HFFc6 (cell line): ENCODE data around the gene MSTO1. TPM values are rescaled to one million over a fixed set of nuclear protein-coding genes. Genes with fewer than 3 reads are reported as not detected.
A peak's percentile ranks its signal among the peaks of the same experiment; 100 is the strongest.
"Not testable (repeated sequence)": the region's sequence is repeated elsewhere in the genome, so short reads cannot be mapped to it uniquely, and the experiment has no call there.

ENCODE experiments used
- DNase-seq: peaks from one replicate; pipeline ENCODE4 v3.0.0-alpha.2; 2018
- H3K27ac Mint-ChIP-seq: 2 replicates; pipeline ENCODE4 v1.8.0; 2020; ENCODE audit warnings: mild to moderate bottlenecking, mixed read lengths
- H3K27me3 Mint-ChIP-seq: 2 replicates; pipeline ENCODE4 v1.8.0; 2021; ENCODE audit warnings: mild to moderate bottlenecking, moderate library complexity, mixed read lengths; ENCODE audit not compliant: insufficient read depth
- H3K36me3 Mint-ChIP-seq: 2 replicates; pipeline ENCODE4 v1.8.0; 2021; ENCODE audit warnings: low read depth, mixed read lengths
- H3K4me1 Mint-ChIP-seq: 2 replicates; pipeline ENCODE4 v1.8.0; 2020; ENCODE audit warnings: low read depth, mixed read lengths
- H3K4me3 Mint-ChIP-seq: 2 replicates; pipeline ENCODE4 v1.8.0; 2020; ENCODE audit warnings: mild to moderate bottlenecking, moderate library complexity, mixed read lengths
- H3K9me3 Mint-ChIP-seq: 2 replicates; pipeline ENCODE4 v1.8.0; 2020; ENCODE audit warnings: mild to moderate bottlenecking, mixed read lengths
- total RNA-seq, 6 experiments: library from RNA; stranded (reverse); fragmentation: NEBNext Ultra II Directional; extraction: Animal tissue kit (Norgen Biotek cat#: 25700); gene quantifications; 2 replicates in 1 of 6; 3 replicates in 5 of 6; pipeline ENCODE4 v1.2.3, GENCODE V29; 2021
- TF ChIP-seq, protein P1 (sequence below): fragments of 200-600 bp; sonication (generic); IDR thresholded peaks from 2 replicates; pipeline ENCODE4 v1.5.0; 2021; ENCODE audit warnings: antibody characterized with exemption, mild to moderate bottlenecking

The MSTO1 gene
- total RNA-seq, 6 experiments from 2014 or later = 34.8 to 40.5 (median 37.5) TPM

DNA sequence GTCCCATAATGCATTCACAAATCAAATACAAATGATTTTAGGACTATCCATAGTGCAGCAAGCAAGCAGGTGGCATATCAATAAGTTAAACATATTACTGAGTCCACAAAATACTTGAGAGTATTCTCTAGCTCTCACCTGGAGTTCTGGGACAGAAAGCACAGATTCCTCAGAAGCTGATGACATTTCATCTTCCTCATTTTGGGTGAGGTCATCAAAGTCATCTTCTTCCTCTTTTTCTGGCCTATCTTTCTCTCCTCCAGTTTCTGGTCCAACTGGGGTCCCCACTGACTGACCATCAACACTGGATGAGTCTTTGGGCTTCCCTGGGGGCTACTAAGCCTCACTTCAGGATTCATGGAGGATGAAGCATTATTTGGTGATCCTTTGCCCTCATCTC, 39.7 kb downstream of the MSTO1 start:
- no peak overlapping the region for H3K4me3 Mint-ChIP-seq
- TF ChIP-seq, protein P1, sequence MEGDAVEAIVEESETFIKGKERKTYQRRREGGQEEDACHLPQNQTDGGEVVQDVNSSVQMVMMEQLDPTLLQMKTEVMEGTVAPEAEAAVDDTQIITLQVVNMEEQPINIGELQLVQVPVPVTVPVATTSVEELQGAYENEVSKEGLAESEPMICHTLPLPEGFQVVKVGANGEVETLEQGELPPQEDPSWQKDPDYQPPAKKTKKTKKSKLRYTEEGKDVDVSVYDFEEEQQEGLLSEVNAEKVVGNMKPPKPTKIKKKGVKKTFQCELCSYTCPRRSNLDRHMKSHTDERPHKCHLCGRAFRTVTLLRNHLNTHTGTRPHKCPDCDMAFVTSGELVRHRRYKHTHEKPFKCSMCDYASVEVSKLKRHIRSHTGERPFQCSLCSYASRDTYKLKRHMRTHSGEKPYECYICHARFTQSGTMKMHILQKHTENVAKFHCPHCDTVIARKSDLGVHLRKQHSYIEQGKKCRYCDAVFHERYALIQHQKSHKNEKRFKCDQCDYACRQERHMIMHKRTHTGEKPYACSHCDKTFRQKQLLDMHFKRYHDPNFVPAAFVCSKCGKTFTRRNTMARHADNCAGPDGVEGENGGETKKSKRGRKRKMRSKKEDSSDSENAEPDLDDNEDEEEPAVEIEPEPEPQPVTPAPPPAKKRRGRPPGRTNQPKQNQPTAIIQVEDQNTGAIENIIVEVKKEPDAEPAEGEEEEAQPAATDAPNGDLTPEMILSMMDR = no peak
- peaks cover 56% of the 10 kb centered on the region for H3K4me1 Mint-ChIP-seq
- H3K36me3 Mint-ChIP-seq = peaks cover 10% of the 10 kb centered on the region
- no peaks in the 10 kb centered on the region for H3K9me3 Mint-ChIP-seq
- DNase-seq = no peak
- no peak overlapping the region for H3K27ac Mint-ChIP-seq
- no peaks in the 10 kb centered on the region; the same call in 1 of the 2 replicates for H3K27me3 Mint-ChIP-seq

DNA sequence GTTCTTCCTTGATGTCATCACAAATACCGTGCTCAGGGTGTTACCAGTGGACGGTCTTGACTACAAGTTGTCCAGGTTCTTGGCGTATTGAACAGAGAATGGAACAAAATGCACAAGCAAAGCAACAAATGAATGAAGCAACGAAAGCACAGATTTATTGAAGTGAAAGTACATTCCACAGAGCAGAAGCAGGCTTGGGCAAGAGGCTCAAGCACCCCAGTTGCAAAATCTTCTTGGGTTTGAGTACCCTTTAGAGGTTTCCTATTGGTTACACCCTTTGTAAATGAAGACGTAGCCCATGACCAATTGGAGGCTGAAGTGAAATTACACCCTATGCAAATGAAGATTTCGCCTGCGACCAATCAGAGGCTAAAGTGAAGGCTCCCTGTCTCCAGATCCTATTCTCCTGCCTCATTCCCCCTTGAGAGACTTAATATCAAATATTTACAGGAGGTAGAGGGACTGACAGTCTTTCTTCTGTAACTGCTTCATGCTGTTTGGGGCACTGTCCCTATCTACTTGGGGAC, 40.3 kb downstream of the MSTO1 start:
- H3K27me3 Mint-ChIP-seq = no peaks in the 10 kb centered on the region; the same call in 1 of the 2 replicates

DNA sequence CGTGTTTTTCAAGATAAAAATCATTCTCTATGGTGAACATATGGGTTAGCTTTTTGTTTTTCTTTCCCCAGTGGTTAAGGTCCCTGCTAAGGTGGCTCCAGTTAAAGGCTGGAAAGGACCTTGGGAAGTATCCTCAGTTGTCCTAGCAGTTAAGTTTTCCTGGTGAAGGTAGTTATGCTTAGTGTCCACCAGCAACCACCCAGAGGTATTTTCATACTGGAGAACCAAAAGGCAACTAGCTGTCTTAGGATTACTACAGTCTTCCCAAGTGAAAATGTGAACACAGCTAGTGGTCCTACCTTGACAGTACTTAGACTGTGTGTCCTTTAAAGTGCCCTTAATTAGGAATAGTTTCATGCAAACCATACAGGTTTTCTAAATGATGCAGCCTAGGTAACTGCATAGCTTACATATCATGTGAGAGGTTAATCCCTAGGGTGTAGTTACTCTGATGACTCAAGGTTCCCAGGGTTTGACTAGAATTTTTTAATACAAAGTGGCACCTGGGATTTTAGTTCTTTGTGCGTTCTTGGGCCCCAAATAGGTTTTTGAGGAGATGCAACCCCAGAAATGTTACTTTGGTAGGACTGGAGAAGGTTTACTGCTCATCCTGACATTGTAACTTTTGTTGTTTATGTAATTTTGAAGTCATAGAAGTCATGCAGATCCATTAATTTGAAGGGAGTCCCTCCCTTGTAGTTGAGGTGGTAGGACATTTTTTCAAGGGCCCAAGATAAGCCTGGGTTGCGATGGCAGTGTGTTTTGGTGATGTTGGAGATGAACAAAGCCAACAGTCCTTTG, 42.0 kb downstream of the MSTO1 start:
- H3K9me3 Mint-ChIP-seq = no peaks in the 10 kb centered on the region
- peak overlapping the region; percentile 65; the same call in 1 of the 2 replicates for H3K4me3 Mint-ChIP-seq
- H3K27me3 Mint-ChIP-seq = no peaks in the 10 kb centered on the region; the same call in 1 of the 2 replicates
- no peak for DNase-seq
- peaks cover 35% of the 10 kb centered on the region for H3K4me1 Mint-ChIP-seq
- peak overlapping the region; percentile 85 for H3K27ac Mint-ChIP-seq
- TF ChIP-seq, protein P1 = no peak
- no peaks in the 10 kb centered on the region for H3K36me3 Mint-ChIP-seq

More for the DNA sequence above, 40.3 kb downstream of the MSTO1 start:
- Mint-ChIP-seq H3K36me3 (peaks cover 4% of the 10 kb centered on the region), H3K4me1 (peaks cover 53% of the 10 kb centered on the region), H3K27ac (peak overlapping the region; percentile 85; the same call in 1 of the 2 replicates), H3K9me3 (no peaks in the 10 kb centered on the region), H3K4me3 (no peak overlapping the region)
- TF ChIP-seq, protein P1 = no peak
- no peak for DNase-seq

DNA sequence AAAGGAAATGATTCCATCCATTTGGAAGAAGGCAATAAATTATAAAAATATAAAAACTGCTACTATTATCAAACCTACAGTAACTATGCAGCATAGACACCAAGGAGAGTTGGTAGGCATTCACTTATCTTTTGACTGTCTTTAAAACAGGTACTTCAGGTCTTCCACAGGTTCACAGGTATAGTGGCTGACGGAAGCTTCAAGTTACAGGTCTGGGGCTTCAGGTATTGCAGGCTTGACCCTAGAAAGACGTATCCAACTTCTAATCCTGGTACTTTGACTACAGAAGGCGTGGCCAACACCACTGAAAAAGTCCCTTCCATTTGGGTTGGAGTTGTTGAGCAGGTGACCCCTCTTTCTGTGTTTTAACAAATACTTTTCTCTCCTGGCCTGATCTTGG, 42.9 kb downstream of the MSTO1 start:
- no peak for DNase-seq
- TF ChIP-seq, protein P1 = no peak
- Mint-ChIP-seq H3K36me3 (peaks cover 1% of the 10 kb centered on the region), H3K27me3 (no peaks in the 10 kb centered on the region; the same call in none of the 2 replicates), H3K4me1 (peaks cover 35% of the 10 kb centered on the region), H3K4me3 (no peak overlapping the region), H3K27ac (no peak overlapping the region), H3K9me3 (no peaks in the 10 kb centered on the region)

DNA sequence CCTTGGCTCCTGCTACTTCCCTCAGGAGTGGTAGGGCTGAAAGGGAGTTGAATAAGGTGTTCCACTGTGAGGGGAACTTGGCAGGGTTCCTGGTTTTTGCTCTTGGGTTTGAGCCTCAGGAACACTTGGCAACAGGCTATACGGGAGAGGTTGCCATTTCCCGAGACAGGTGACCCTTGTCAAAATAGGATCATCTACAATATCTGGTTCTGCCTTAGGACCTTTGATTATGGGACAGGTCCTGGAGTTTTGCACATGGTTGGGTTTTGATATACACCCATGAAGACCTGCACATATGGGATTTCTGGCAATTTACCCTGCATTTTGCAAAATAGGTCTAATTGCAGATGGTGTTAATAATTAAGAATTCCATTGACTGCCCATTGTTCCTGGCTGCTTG, 47.4 kb downstream of the MSTO1 start:
- no peak for DNase-seq
- no peaks in the 10 kb centered on the region for H3K9me3 Mint-ChIP-seq
- no peaks in the 10 kb centered on the region; the same call in none of the 2 replicates for H3K27me3 Mint-ChIP-seq
- H3K27ac Mint-ChIP-seq = no peak overlapping the region
- H3K4me1 Mint-ChIP-seq = peaks cover 1% of the 10 kb centered on the region
- H3K4me3 Mint-ChIP-seq = no peak overlapping the region
- peaks cover 39% of the 10 kb centered on the region for H3K36me3 Mint-ChIP-seq
- TF ChIP-seq, protein P1 = no peak

DNA sequence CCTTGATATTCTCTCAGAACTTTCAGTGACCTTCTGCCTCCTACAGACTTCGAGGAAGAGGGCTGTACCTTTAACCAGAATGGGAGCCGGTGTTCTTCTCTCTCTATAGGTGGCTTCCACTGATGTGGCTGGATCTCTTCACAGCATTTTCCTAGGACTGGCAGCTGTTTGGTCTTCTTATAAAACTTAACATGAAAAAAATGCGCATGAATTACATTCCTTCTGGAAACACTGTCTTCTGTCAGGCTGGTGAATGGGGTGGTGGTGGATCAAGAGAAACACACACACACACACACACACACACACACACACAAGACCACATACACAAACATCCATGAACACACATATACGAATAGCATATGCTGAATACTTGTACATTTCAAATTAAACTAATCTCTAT, 51.2 kb downstream of the MSTO1 start:
- not testable (repeated sequence) for H3K27me3 Mint-ChIP-seq, H3K4me1 Mint-ChIP-seq, DNase-seq, H3K4me3 Mint-ChIP-seq, H3K9me3 Mint-ChIP-seq, H3K27ac Mint-ChIP-seq
- peaks cover 54% of the 10 kb centered on the region for H3K36me3 Mint-ChIP-seq
